HG03066 (cell line): ENCODE data around the gene PTPN6.

Experiments
- ATAC-seq: cut with Tn5 transposase; IDR thresholded peaks from one replicate; pipeline ENCODE4 v1.9.1; 2021; ENCODE audit warnings: low read depth; ENCODE audit not compliant: unreplicated experiment

The PTPN6 gene

DNA sequence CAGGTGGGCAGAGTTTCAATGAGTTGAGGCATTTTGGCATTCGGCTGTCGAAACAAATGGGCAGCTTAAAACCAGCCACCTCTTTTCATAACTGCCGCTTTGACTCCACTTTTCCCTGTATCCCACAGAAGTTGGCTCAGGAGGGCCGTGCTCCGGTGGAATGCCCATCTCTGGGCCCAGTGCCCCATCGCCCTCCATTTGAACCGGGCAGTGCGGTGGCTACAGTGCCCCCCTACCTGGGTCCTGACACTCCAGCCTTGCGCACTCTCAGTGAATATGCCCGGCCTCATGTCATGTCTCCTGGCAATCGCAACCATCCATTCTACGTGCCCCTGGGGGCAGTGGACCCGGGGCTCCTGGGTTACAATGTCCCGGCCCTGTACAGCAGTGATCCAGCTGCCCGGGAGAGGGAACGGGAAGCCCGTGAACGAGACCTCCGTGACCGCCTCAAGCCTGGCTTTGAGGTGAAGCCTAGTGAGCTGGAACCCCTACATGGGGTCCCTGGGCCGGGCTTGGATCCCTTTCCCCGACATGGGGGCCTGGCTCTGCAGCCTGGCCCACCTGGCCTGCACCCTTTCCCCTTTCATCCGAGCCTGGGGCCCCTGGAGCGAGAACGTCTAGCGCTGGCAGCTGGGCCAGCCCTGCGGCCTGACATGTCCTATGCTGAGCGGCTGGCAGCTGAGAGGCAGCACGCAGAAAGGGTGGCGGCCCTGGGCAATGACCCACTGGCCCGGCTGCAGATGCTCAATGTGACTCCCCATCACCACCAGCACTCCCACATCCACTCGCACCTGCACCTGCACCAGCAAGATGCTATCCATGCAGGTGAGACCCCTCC is 12.6 kb upstream of the PTPN6 start:
- ATAC-seq, result no peak

DNA sequence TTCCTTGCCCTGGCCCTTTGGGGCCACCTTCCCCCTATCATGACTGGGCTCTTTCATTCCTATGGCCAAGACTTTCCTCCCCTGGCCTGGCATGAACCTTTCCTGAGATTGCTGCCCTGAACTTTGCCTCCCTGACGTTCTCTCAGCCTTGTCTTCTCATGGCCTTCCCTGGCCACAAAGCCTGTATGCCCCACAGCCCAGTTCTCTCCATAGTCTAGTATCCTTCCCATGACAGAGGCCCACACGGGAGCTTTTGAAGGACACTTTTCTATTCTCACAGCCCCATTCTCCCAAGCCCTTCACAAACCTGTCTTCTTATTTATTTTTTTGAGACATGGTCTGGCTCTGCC is 12.0 kb upstream of the PTPN6 start:
- ATAC-seq, result no peak

DNA sequence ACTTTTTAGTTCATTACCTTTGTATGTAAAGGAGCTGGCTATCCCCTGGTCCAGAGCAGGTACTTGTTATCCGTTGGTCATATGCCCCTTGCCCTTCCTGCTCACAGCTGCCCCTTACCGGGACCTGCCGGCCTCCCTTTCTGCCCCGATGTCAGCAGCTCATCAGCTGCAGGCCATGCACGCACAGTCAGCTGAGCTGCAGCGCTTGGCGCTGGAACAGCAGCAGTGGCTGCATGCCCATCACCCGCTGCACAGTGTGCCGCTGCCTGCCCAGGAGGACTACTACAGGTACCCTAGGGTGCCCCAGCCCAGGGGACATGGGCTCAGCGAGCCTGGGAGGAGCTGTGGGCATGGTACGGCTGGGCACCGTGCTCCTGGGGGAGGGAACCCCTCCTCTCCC is 9.9 kb upstream of the PTPN6 start:
- ATAC-seq, result no peak

DNA sequence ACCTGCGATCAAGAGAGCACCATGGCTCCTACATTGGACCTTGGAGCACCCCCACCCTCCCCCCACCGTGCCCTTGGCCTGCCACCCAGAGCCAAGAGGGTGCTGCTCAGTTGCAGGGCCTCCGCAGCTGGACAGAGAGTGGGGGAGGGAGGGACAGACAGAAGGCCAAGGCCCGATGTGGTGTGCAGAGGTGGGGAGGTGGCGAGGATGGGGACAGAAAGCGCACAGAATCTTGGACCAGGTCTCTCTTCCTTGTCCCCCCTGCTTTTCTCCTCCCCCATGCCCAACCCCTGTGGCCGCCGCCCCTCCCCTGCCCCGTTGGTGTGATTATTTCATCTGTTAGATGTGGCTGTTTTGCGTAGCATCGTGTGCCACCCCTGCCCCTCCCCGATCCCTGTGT is 9.4 kb upstream of the PTPN6 start:
- no peak for ATAC-seq

DNA sequence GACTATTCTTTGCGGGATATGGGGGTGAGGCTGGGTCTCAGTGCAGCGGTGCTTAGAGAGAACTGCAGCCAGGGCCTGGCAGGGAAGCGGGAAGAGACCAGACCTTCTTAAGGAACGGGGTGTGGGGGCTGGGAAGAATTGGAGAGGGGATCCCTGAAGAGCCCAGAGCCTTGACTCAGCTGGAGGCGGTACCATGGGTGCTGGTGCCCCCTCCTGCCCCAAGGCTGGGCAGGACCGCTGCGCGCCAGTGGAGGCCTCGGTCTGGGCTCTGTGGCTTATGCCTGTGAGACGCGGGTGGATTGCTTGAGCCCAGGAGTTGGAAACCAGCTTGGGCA is 8.9 kb upstream of the PTPN6 start:
- ATAC-seq, result no peak

DNA sequence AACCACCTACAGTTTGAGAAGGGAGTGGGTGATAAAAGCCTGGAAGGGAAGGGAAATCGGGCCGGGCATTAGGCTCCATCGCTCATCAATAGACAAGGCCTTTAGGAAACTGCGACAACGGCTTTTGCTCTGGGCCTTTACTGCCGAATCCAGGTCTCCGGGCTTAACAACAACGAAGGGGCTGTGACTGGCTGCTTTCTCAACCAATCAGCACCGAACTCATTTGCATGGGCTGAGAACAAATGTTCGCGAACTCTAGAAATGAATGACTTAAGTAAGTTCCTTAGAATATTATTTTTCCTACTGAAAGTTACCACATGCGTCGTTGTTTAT is 7.8 kb upstream of the PTPN6 start:
- ATAC-seq, result peak; percentile 30

DNA sequence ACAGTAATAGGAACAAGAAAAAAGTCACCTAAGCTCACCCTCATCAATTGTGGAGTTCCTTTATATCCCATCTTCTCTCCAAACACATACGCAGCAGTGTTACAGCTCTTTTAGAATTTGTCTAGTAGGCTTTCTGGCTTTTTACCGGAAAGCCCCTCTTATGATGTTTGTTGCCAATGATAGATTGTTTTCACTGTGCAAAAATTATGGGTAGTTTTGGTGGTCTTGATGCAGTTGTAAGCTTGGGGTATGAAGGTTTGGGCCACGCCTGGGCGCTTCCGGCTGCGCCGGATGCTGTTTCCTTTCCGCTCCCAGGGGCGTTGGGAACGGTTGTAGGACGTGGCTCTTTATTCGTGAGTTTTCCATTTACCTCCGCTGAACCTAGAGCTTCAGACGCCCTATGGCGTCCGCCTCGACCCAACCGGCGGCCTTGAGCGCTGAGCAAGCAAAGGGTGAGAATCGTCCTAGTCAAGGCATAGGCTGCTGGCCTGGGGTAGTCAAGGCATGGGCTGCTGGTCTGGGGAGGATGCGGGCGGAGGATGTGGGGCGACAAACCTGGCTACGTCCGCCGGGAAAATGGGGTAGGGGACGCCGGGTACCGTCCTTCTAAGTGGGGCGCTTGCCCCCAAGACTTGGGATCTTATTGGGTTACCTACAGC is 7.3 kb upstream of the PTPN6 start, which contains the start of the genes C12orf57 and RNU7-1:
C12orf57 (plus strand) TSS at position 301 of the 659 bp plus-strand sequence; CDS start at position 401, 100 bp downstream.
RNU7-1 (plus strand) TSS at position 95 of the 659 bp plus-strand sequence.
- ATAC-seq, result peak; percentile 28

DNA sequence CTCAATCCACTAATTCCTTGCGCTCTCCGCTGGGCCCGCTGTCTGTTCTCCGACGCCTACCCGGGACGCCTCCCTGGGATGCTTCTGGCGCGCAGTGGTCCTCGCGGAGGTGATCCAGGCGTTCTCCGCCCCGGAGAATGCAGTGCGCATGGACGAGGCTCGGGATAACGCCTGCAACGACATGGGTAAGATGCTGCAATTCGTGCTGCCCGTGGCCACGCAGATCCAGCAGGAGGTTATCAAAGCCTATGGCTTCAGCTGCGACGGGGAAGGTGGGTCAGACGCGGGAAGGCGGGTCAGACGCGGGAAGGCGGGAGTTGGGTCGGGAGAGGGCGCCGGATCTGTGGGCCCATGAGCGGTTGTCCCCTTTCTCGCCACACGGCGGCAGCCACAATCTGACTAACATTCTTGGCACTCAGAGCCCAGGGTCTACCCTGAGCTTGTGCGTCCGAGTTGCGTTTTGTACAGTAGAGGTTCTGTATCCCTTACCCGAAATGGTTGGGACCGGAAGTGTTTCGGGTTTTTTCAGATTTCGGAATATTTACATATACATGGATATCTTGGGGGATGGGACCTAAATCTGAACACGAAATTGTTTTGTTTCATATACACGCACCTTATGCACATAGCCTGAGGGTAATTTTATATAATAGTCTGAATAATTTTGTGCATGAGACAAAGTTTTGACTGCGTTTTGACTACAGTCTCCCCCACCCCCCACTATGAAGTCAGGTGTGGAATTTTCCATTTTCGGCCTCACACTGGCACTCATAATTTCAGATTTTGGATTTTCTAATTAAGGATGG is 6.6 kb upstream of the PTPN6 start:
- ATAC-seq, result peak; percentile 44

DNA sequence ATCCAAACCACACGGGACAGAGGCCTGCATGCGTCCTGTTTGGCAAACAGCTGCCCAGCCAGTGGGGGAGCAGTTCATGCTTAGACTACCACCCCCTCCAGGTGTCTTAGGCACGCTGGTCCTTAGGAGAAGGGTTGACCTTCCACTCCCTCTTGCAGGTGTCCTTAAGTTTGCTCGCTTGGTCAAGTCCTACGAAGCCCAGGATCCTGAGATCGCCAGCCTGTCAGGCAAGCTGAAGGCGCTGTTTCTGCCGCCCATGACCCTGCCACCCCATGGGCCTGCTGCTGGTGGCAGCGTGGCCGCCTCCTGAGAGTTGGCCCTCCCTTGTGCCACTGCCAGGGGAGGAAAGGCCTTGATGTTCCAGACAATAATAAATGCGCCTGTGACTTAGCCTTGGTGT is 5.5 kb upstream of the PTPN6 start:
- no peak for ATAC-seq

DNA sequence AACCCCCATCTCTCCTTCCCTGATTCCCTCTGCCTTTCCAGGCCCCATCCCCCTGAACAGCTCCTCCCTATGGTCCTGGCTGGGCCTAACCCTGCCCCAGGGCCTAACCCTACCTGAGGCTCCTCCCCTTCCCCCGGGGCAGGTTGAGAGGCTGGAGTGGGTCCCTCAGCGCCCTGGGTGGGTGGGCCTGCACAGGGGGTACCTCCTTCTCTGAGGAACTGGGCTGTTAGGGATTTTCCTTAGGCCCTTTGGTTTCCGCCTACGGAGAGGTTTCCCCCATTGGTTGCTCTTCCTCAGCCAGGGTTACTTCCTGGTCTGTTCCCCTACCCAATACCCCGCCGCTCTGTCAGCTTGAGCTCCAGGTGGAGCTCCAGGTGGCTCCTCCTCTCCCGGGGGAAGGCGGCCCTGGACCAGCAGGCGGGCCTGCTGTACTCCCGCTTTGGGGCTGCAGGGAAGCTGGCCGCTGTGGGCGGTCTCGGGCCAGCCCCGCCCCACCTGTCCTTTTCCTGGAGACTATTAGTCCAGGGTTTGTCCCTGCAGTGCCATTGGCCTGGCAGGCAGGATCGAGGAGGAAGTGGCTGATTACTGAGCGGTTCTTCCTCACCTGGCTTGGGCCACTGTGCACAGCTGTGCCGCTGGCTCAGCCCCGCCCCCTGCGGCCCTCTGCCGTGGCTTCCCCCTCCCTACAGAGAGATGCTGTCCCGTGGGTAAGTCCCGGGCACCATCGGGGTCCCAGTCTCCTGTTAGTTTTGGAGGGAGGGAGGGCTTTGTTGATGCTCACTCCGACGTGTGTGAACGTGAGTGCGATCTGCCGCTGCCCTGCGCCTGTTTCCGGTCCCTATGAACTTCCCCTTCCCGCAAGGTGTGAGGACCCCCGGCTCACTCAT is 4.9 kb upstream of the PTPN6 start:
- no peak for ATAC-seq

DNA sequence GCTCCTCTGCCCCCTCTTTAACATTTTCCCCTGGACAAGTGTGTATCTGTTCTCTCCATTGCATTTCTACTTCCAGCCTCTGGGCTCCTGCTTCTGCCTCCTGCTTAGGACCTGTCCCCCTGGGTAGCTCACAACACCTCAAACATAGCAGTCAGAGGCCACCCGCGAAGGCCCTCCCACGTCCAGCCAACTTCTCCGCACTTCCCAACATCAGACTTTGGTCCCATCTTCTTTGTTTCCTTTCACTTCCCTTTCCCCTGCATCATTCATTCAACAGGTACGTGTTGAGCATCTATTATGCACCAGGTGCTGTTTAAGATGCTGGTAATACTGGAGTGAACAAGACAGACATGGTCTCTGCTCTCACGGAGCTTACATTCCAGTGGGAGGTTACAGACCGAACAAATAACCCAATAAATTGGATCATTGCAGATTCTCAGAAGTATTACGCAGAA is 4.2 kb upstream of the PTPN6 start:
- ATAC-seq, result no peak

DNA sequence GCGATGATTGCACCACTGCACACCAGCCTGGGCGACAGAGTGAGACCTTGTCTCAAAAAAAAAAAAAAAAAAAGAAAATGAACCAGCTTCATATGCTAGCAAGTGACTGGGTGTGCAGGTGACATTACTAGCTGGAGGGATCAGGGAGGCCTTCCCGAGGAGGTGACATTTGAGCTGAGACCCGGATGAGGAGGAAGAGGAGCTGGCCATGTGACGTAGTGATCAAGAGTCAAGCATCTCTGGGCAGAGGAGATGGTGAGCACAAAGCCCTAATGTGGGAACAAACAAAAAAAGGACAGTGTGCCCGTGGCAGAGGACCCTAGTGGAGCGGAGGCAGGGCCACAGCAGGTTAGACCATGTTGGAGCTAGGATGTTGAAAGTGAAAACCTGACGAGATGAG is 3.5 kb upstream of the PTPN6 start:
- no peak for ATAC-seq

DNA sequence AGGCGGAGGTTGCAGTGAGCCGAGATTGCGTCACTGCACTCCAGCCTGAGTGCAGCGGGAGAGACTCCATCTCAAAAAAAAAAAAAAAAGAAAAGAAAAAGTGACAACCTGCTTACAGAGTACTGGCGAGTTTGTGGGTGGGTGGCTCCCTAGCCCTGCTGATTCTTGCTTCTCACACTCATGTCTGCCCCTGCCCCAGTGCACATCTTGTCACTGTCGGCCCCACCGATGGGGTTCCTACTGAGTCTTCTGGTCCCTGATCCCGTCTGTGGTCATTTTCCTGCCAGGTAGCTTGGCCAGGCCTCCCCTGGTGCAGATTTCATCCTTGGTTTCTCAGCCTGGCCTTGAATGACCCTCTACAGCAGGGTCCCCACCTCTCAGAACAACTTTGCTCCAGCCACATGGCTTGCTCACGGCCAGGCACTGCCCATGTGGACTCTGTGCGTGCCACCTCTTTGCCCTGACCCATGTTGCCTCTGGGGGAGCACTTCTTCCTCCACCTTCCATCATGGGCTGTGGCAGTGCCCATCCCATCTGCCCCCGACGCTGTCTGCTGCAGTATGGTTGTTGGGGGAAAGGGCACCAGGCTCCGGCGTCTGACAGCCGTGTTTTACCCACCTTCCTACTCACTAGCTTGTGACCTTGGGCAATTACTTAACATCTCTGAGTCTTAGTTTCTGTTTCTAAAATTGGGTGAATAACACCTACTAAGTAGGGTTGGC is 2.1 kb upstream of the PTPN6 start:
- ATAC-seq, result no peak

DNA sequence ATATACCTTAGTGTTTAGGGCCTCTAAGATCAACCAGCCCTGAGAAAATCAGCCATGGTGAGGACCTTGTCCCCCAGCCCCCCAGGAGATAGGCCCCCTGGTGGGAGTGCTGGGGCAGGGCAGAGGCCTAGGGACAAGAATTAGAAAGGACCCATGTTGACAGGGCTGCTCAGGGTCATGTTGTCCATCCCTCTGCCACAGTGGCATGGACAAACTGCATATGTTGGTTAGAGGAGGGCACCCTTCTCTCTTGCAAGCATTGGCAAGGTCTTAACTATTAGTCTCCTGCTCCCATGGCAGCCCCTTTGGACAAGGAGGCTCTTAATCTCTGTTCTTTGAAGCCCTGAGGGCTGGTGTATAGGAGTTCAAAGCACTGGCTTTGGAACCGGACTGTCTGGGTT is 755 bp upstream of the PTPN6 start:
- ATAC-seq, result no peak

DNA sequence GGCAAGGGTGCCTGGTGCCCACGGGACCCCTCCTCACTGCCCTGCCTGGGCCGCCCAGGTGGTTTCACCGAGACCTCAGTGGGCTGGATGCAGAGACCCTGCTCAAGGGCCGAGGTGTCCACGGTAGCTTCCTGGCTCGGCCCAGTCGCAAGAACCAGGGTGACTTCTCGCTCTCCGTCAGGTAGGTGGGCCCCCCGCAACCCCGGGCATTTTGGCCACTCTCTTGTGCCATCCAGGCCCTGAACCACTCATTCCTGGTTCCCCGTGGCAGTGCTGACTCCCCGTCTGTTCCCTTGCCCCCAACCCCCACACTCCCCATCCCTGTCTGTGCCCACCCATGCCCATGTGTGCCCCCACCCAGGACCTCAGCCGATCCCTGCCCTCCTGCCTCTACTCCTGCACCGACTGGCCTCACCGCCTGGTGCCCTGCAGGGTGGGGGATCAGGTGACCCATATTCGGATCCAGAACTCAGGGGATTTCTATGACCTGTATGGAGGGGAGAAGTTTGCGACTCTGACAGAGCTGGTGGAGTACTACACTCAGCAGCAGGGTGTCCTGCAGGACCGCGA is 480 bp downstream of the PTPN6 start:
- ATAC-seq, result no peak

DNA sequence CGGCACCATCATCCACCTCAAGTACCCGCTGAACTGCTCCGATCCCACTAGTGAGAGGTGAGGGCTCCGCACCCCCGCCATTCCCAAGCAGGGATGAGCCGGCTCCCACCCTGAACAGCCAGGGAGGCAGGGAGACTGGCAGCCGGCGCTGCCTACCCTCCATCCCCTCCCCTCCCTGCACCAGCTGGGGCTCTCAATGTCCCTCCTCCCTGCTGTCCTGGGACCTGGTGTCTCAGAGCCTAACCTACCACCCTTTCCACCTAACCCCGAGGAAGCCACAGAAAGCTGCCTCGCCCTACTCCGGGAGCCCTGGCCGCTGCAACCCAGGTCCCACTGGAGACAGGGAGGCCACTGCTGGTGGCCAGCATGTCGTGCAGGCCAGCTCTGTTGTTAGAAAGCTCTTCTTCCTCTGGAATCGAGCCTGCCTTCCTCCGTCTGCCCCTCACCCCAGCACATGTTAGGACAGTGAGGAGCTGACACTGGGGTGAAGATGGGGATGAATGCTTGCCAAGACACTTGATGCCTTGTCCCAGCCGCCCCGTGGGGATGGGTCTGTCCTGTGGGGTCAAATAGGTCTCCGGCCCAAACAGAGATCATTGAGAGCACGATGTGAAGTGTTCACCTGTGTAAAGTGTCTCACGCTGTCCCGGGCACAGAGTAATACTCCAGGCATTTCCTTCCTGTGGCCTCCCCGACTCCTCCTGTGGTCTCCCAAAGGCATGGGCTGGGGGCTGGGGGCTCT is 1.1 kb downstream of the PTPN6 start:
- ATAC-seq, result no peak

DNA sequence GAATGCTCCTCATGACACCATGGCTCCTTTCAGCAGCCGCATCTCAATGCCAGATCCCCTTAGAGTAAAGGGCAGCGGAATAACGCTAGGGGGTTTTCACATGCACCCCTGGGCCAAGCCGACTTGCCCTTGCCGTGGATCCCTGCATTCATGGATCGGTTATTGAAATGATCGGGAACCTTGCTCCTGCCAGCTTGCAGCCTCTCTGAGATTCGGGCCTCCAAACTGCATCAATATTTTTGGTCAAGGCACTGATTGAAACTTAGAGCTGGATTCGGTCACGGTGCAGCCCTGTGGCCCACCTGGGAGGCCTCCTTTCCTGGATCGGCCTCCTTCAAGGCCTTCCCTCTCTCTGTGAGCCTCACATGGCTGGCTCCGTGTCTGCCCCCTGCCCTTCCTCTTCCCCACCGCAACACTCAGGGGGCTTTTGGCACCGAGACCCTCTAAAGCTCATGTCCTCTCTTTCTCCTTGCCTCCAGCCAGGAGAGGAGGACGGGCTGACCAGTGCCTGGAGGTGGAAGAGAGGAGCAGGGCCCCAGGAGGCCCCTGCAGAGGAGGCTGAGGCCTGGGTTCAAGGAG is 1.8 kb downstream of the PTPN6 start:
- no peak for ATAC-seq
